A549 (cell line): ENCODE measurements around the gene ZNF346. TPM values are rescaled to one million over a fixed set of nuclear protein-coding genes. Genes with fewer than 3 reads are reported as not detected.

Experiments
- ATAC-seq, 2 experiments: fragments of 200-7000 bp in 1 of 2; fragments of >200 bp in 1 of 2; cut with Nextera tagmentation in 1 of 2; cut with Tn5 transposase in 1 of 2; 3 replicates each; pipeline versions ENCODE4 v1.8.0 to v1.9.1; 2018 to 2020; ENCODE audit warnings: mild to moderate bottlenecking in 1 of 2, moderate library complexity in 1 of 2
- CTCF ChIA-PET: fragments of 300-600 bp; sonication (Branson Sonifier 250); formaldehyde crosslinking; extraction: SDS; loops from one replicate; lab custom pipeline; 2021; ENCODE audit warnings: antibody characterized with exemption, inconsistent platforms; lab: Yijun Ruan, JAX
- POLR2A ChIA-PET: fragments of 350-600 bp; formaldehyde crosslinking; extraction: SDS; loops from one replicate; lab custom pipeline; 2021; ENCODE audit warnings: antibody characterized with exemption, inconsistent platforms; lab: Yijun Ruan, JAX
- DNase-seq, 2 experiments: peaks; one replicate each; pipeline versions ENCODE4 v3.0.0 to v3.0.0-alpha.2; 2011 to 2016; ENCODE audit warnings: low read depth in 1 of 2, low spot score in 1 of 2
- FAIRE-seq: peaks from 2 replicates; lab custom pipeline; 2011; peaks lifted over from hg19 to GRCh38; lab: Jason Lieb, UNC
- H3K27ac ChIP-seq, 2 experiments: fragments of >200 bp; sonication (Bioruptor Twin); formaldehyde crosslinking; 3 replicates each; pipeline ENCODE4 v1.5.1; 2016 to 2017
- H3K4me1 ChIP-seq: fragments of >200 bp; sonication (Bioruptor Twin); formaldehyde crosslinking; 3 replicates; pipeline ENCODE4 v1.6.1; 2016
- H3K4me2 ChIP-seq: fragments of >200 bp; sonication (Bioruptor Twin); formaldehyde crosslinking; 3 replicates; pipeline ENCODE4 v1.6.1; 2016
- H3K4me3 ChIP-seq: fragments of >200 bp; sonication (Bioruptor Twin); formaldehyde crosslinking; 3 replicates; pipeline ENCODE4 v1.5.1; 2016
- H3K9me3 ChIP-seq: fragments of >200 bp; sonication (Bioruptor Twin); formaldehyde crosslinking; 3 replicates; pipeline ENCODE4 v1.6.1; 2016
- BHLHE40 ChIP-seq: IDR thresholded peaks from 2 replicates; pipeline ENCODE4 v1.6.1; 2012; ENCODE audit warnings: low read depth, low read length, inconsistent platforms
- CEBPB ChIP-seq, 2 experiments: fragments of >200 bp in 1 of 2; sonication (Bioruptor Twin) in 1 of 2; formaldehyde crosslinking in 1 of 2; IDR thresholded peaks; 2 replicates each; pipeline ENCODE4 v1.6.1; 2012 to 2016
- CHD4 ChIP-seq: fragments of 200-600 bp; sonication (generic); IDR thresholded peaks from 2 replicates; pipeline ENCODE4 v1.6.1; 2016; ENCODE audit warnings: antibody characterized with exemption, mild to moderate bottlenecking, borderline replicate concordance
- EP300 ChIP-seq, 2 experiments: fragments of >200 bp; sonication (Bioruptor Twin); formaldehyde crosslinking; IDR thresholded peaks; 2 replicates in 1 of 2; 3 replicates in 1 of 2; pipeline ENCODE4 v1.6.1; 2016 to 2017
- FOSB ChIP-seq: fragments of 250-450 bp; sonication (Bioruptor Pico); IDR thresholded peaks from 2 replicates; pipeline ENCODE4 v1.5.0; 2020; ENCODE audit warnings: mild to moderate bottlenecking, moderate library complexity
- GATA3 ChIP-seq: IDR thresholded peaks from 2 replicates; pipeline ENCODE4 v1.6.1; 2012; ENCODE audit warnings: borderline replicate concordance
- HEYL ChIP-seq: fragments of 250-450 bp; sonication (Bioruptor Pico); IDR thresholded peaks from 2 replicates; pipeline ENCODE4 v1.8.0; 2021; ENCODE audit warnings: mild to moderate bottlenecking, moderate library complexity
- HOXB13 ChIP-seq: fragments of 250-450 bp; sonication (Bioruptor Pico); IDR thresholded peaks from 2 replicates; pipeline ENCODE4 v1.5.0; 2020; ENCODE audit warnings: low read depth, mild to moderate bottlenecking, moderate library complexity
- JUNB ChIP-seq: fragments of >200 bp; sonication (Bioruptor Twin); formaldehyde crosslinking; IDR thresholded peaks from 2 replicates; pipeline ENCODE4 v1.6.1; 2016
- KDM5A ChIP-seq: fragments of 200-600 bp; sonication (generic); IDR thresholded peaks from 2 replicates; pipeline ENCODE4 v1.6.1; 2016; ENCODE audit warnings: antibody characterized with exemption, mild to moderate bottlenecking
- MAFK ChIP-seq: fragments of 450-650 bp; IDR thresholded peaks from 2 replicates; pipeline ENCODE4 v1.6.1; 2014; ENCODE audit not compliant: partially characterized antibody
- NFE2L2 ChIP-seq: fragments of 150-350 bp; conservative IDR thresholded peaks from 2 replicates; pipeline ENCODE4 v1.6.1; 2014; ENCODE audit warnings: low read length
- PHF8 ChIP-seq: fragments of 200-600 bp; sonication (generic); IDR thresholded peaks from 2 replicates; pipeline ENCODE4 v1.6.1; 2016; ENCODE audit warnings: low read depth, mild to moderate bottlenecking, antibody characterized with exemption, moderate library complexity, borderline replicate concordance
- RCOR1 ChIP-seq: fragments of 150-350 bp; IDR thresholded peaks from 2 replicates; pipeline ENCODE4 v1.6.1; 2014; ENCODE audit warnings: antibody characterized with exemption, low read length, low read depth
- RFX5 ChIP-seq: fragments of 450-650 bp; IDR thresholded peaks from 2 replicates; pipeline ENCODE4 v1.7.1; 2014; ENCODE audit warnings: antibody characterized with exemption, mild to moderate bottlenecking, moderate library complexity
- RNF2 ChIP-seq: fragments of 200-600 bp; sonication (generic); IDR thresholded peaks from 2 replicates; pipeline ENCODE4 v1.6.1; 2016; ENCODE audit warnings: low read depth, mild to moderate bottlenecking, antibody characterized with exemption, moderate library complexity, borderline replicate concordance
- SREBF2 ChIP-seq: fragments of 450-650 bp; IDR thresholded peaks from 2 replicates; pipeline ENCODE4 v1.6.1; 2014; ENCODE audit warnings: mild to moderate bottlenecking, moderate library complexity
- TFCP2L1 ChIP-seq: fragments of 250-450 bp; sonication (Bioruptor Pico); IDR thresholded peaks from 2 replicates; pipeline ENCODE4 v1.5.0; 2021; ENCODE audit warnings: mild to moderate bottlenecking
- TP53 ChIP-seq: fragments of 250-450 bp; sonication (Bioruptor Pico); IDR thresholded peaks from 2 replicates; pipeline ENCODE4 v1.5.0; 2021; ENCODE audit warnings: mild to moderate bottlenecking, moderate library complexity
- ZC3H11A ChIP-seq: fragments of 450-650 bp; IDR thresholded peaks from 2 replicates; pipeline ENCODE4 v1.6.1; 2014; ENCODE audit warnings: antibody characterized with exemption, mild to moderate bottlenecking
- ZFP36 ChIP-seq: fragments of 450-650 bp; IDR thresholded peaks from 2 replicates; pipeline ENCODE4 v1.6.1; 2014; ENCODE audit warnings: borderline replicate concordance; ENCODE audit not compliant: partially characterized antibody
- ZNF302 ChIP-seq: fragments of 250-450 bp; sonication (Bioruptor Pico); IDR thresholded peaks from 2 replicates; pipeline ENCODE4 v1.9.0; 2021; ENCODE audit warnings: inconsistent platforms, mild to moderate bottlenecking, moderate library complexity
- ZSCAN20 ChIP-seq: fragments of 250-450 bp; sonication (Bioruptor Pico); IDR thresholded peaks from 2 replicates; pipeline ENCODE4 v1.8.0; 2022; ENCODE audit warnings: mild to moderate bottlenecking, moderate library complexity
- WGBS: methylation state at CpG from one replicate; pipeline ENCODE4 v1.1.6; 2017; ENCODE audit errors: missing lambda C conversion rate; 5-methylcytosine and 5-hydroxymethylcytosine counted together
- polyA plus RNA-seq, 4 experiments: library from polyadenylated mRNA; depleted of rRNA in 3 of 4; stranded (reverse); fragments of >200 nt; fragmentation: RNase III in 1 of 4; extraction: RNeasy Plus Mini Kit Qiagen cat#74134 plus additional on column Dnase treatment in 1 of 4; gene quantifications; 2 replicates in 3 of 4; 3 replicates in 1 of 4; pipeline ENCODE4 v1.2.3, GENCODE V29; 2011 to 2017
- TF ChIP-seq, protein P1 (sequence below): fragments of 200-600 bp; sonication (generic); IDR thresholded peaks from 2 replicates; pipeline ENCODE4 v1.6.1; 2016; ENCODE audit warnings: antibody characterized with exemption, mild to moderate bottlenecking, moderate library complexity

Gene ZNF346
- polyA plus RNA-seq, 2 of the 4 experiments (the other 2 are of a cell fraction): 13.5 to 14.1 TPM

DNA sequence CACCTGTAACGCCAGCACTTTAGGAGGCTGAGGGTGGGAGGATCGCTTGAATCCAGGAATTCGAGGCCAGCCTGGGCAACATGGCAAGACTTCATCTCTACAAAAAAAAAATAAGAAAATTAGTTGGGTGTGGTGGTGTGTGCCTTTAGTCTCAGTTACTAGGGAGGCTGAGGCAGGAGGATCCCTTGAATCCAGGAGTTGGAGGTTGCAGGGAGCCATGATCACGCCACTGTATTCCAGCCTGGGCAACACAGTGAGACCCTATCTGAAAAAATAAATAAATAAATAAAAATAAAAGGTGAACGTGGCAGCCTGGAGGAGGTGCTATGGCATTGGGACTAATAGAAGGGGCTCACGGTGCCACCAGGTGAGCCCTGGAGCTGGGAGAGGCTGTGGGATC, 71.3 kb downstream of the ZNF346 start:
- Histone ChIP-seq H3K4me2 (peak overlapping the region; percentile 67), H3K4me3 (no peak overlapping the region), H3K4me1 (peaks cover 28% of the 10 kb centered on the region), H3K9me3 (no peaks in the 10 kb centered on the region), H3K27ac (peak overlapping the region; percentile 14 to 65; a peak in 4 of 6 replicates)
- 91% methylated on average over 6 of the region's 6 CpGs for WGBS
- ATAC-seq (no peak), DNase-seq (no peak), FAIRE-seq (no peak)
- no peak for TF ChIP-seq RNF2
- no peak for TF ChIP-seq ZC3H11A
- ChIA-PET POLR2A (no interaction called here), CTCF (interaction anchor here (3.9 to 5.7 kb wide), 2 partner anchors 19 to 22 kb away, joined by 16 to 57 read pairs; no protein-coding TSS in a partner anchor)

DNA sequence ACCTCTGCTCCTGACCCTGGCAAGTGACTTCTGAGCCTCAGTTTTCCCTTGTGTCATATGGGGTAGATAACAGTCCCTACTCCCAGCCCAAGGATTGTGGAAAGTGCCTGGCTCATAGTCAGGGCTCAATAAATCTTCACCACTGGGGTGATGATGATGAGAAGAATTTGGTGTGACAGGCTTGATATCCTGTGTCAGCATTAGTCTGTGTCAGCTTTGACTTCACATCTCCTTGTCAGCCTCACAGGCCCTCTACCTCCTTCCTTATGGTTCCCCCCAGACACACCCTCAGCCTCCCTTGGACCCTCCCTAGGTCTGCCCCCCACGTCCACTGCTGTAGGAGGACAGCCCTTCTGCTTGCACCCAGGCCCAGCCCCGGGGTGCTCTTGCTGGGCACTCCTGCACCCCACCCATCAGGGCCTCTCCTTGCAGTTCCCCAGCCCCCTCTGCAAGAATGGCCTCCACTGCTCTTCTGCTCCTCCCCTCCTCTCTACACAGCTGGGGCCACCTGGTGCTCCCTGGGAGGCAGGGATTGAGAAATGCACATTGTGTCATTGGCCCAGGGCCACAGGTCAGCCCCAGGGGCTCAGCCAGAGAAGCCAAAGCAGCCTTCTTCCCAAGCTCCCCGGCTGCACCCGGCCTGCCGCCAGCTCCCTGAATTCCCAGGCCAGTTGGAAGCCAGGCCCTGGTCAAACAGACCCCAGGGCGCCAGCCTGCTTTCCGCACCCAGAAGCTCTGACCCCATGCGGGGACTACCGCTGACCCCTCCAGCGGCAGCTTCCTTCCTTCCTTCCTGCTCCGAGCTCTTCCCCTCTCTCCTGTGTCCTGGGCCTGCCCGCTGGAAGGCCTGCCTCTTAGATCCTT, 72.0 kb downstream of the ZNF346 start:
- POLR2A ChIA-PET: no interaction called here
- DNase-seq: peak in 1 of 2 experiments; percentile 43

DNA sequence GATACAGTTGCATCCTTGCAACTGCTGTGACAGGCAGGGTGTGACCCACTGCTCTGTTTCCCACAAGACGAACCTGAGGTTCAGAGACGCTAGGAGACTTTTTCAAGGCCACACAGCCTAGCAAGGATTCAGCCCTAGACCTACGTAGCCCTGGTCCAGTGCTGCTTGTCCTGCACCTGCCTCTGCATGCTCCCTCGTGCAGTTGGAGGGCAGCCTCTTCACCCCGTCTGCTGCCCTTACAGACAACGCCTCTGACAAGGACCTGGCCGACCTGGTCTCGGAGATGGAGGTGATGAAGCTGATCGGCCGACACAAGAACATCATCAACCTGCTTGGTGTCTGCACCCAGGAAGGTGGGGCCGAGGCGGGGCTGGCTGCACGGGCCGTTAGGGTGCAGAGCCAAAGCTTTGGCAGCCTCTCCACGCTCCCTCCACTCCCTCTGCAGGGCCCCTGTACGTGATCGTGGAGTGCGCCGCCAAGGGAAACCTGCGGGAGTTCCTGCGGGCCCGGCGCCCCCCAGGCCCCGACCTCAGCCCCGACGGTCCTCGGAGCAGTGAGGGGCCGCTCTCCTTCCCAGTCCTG, 72.7 kb downstream of the ZNF346 start:
- FAIRE-seq: no peak
- peak overlapping the region; percentile 39 to 65; a peak in 5 of 6 replicates for H3K27ac ChIP-seq
- peak overlapping the region; percentile 67 for H3K4me2 ChIP-seq
- peaks cover 17% of the 10 kb centered on the region for H3K4me1 ChIP-seq
- CTCF ChIA-PET: interaction anchor here (0.9 to 5.7 kb wide), 3 partner anchors 10 to 24 kb away, joined by 3 to 57 read pairs (median 6); no protein-coding TSS in a partner anchor
- no peak overlapping the region for H3K4me3 ChIP-seq
- no peak for DNase-seq
- WGBS: 88% methylated on average over 21 of the region's 28 CpGs
- POLR2A ChIA-PET: no interaction called here
- ATAC-seq: peak; percentile 3 to 4; a peak in 1 of 6 replicates
- TF ChIP-seq NFE2L2 (no peak), ZFP36 (peak; percentile 10), CEBPB (IDR thresholded peaks at IDR 0.05) (no peak), JUNB (no peak), ZNF302 (CRISPR knock-in tag) (no peak), HOXB13 (CRISPR knock-in tag) (no peak), ZC3H11A (no peak), RCOR1 (no peak)
- no peaks in the 10 kb centered on the region for H3K9me3 ChIP-seq

More for the DNA sequence above, 72.0 kb downstream of the ZNF346 start:
- peak; percentile 5 to 21; a peak in 2 of 6 replicates for ATAC-seq
- Histone ChIP-seq H3K4me1 (peaks cover 22% of the 10 kb centered on the region), H3K4me2 (peak overlapping the region; percentile 67), H3K9me3 (no peaks in the 10 kb centered on the region), H3K27ac (peak overlapping the region; percentile 39 to 65; a peak in 5 of 6 replicates), H3K4me3 (no peak overlapping the region)
- 64% methylated on average over 10 of the region's 12 CpGs for WGBS
- CTCF ChIA-PET: interaction anchor here (0.9 to 5.7 kb wide), 3 partner anchors 10 to 23 kb away, joined by 3 to 57 read pairs (median 6); no protein-coding TSS in a partner anchor
- FAIRE-seq: no peak
- TF ChIP-seq HEYL (CRISPR knock-in tag) (no peak), CEBPB (IDR thresholded peaks at IDR 0.05) (peak; percentile 44 to 57; a peak in 2 of 4 replicates), MAFK (peak; percentile 34)
- TF ChIP-seq, all 56 proteins: peak for 2

DNA sequence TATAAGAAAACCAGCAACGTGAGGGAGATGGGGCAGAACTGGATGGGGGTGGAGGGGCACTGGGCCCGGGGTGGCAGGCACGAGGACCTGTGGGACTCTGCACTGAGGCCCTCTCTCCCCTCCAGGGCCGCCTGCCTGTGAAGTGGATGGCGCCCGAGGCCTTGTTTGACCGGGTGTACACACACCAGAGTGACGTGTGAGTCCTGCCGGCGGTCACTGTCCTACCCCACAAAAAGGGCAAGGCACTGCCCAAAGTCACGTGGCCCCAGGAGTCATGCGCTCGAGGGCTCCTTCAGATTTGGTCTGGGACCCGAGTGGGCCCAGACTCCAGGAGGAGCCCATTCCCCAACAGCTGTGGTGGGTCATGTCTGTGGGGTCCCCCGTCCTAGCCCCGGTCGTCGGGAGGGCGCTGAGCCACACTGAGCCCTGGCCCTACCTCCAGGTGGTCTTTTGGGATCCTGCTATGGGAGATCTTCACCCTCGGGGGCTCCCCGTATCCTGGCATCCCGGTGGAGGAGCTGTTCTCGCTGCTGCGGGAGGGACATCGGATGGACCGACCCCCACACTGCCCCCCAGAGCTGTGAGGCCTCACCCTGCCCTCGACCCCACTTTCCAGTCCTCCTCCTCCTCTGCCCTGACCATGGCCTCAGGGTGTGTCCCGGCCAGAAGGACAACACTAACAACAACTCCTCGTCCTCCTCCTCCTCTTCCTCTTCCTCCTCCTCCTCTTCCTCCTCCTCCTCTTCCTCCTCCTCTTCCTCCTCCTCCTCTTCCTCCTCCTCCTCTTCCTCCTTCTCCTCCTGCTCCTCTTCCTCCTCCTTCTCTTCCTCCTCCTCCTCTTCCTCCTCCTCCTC, 73.9 kb downstream of the ZNF346 start:
- peaks cover 20% of the 10 kb centered on the region for H3K4me1 ChIP-seq
- ATAC-seq (peak; percentile 5 to 31; a peak in 4 of 6 replicates), FAIRE-seq (no peak), DNase-seq (no peak)
- POLR2A ChIA-PET: no interaction called here
- no peak overlapping the region for H3K4me2 ChIP-seq
- no peaks in the 10 kb centered on the region for H3K9me3 ChIP-seq
- WGBS: 80% methylated on average over 29 of the region's 29 CpGs
- H3K27ac ChIP-seq: peak overlapping the region in 1 of 2 experiments; percentile 25; a peak in 2 of 6 replicates
- no peak overlapping the region for H3K4me3 ChIP-seq
- CTCF ChIA-PET: interaction anchor here (0.6 to 8.1 kb wide), 3 partner anchors 9 to 85 kb away, joined by 3 to 103 read pairs (median 21); partner anchors contain the start of gene FGFR4
- TF ChIP-seq NFE2L2: no peak
- TF ChIP-seq KDM5A: no peak
- no peak for TF ChIP-seq GATA3
- no peak for TF ChIP-seq SREBF2
- TF ChIP-seq TP53 (CRISPR knock-in tag): no peak
- no peak for TF ChIP-seq RFX5
- TF ChIP-seq BHLHE40: no peak
- no peak for TF ChIP-seq PHF8
- TF ChIP-seq, protein P1, sequence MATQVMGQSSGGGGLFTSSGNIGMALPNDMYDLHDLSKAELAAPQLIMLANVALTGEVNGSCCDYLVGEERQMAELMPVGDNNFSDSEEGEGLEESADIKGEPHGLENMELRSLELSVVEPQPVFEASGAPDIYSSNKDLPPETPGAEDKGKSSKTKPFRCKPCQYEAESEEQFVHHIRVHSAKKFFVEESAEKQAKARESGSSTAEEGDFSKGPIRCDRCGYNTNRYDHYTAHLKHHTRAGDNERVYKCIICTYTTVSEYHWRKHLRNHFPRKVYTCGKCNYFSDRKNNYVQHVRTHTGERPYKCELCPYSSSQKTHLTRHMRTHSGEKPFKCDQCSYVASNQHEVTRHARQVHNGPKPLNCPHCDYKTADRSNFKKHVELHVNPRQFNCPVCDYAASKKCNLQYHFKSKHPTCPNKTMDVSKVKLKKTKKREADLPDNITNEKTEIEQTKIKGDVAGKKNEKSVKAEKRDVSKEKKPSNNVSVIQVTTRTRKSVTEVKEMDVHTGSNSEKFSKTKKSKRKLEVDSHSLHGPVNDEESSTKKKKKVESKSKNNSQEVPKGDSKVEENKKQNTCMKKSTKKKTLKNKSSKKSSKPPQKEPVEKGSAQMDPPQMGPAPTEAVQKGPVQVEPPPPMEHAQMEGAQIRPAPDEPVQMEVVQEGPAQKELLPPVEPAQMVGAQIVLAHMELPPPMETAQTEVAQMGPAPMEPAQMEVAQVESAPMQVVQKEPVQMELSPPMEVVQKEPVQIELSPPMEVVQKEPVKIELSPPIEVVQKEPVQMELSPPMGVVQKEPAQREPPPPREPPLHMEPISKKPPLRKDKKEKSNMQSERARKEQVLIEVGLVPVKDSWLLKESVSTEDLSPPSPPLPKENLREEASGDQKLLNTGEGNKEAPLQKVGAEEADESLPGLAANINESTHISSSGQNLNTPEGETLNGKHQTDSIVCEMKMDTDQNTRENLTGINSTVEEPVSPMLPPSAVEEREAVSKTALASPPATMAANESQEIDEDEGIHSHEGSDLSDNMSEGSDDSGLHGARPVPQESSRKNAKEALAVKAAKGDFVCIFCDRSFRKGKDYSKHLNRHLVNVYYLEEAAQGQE: no peak
- TF ChIP-seq CHD4: no peak
- TF ChIP-seq ZSCAN20 (CRISPR knock-in tag): no peak
- TF ChIP-seq TFCP2L1 (CRISPR knock-in tag): no peak
- no peak for TF ChIP-seq ZC3H11A
- TF ChIP-seq EP300 (IDR thresholded peaks at IDR 0.05): no peak
- TF ChIP-seq FOSB (CRISPR knock-in tag): no peak
